Peyer's patch (tissue), 4 donors: Measurements from ENCODE around the gene RHOD.

ENCODE experiments used
- CTCF ChIP-seq, 6 experiments: fragments of 450-650 bp in 4 of 6; fragments of 200-600 bp in 2 of 6; sonication (generic) in 1 of 6; IDR thresholded peaks; one replicate each; pipeline ENCODE4 v1.5.1; 2017 to 2019; ENCODE audit warnings: antibody characterized with exemption in 6 of 6, mild to moderate bottlenecking in 3 of 6, moderate library complexity in 1 of 6
- POLR2A ChIP-seq, 2 donors: fragments of 450-650 bp; IDR thresholded peaks; one replicate each; pipeline ENCODE4 v1.5.1; 2017; ENCODE audit warnings: antibody characterized with exemption in 2 of 2, mild to moderate bottlenecking in 2 of 2, moderate library complexity in 2 of 2

GRCh38 chr11:67111261-67111660 lies 54.6 kb downstream of the RHOD start:
- TF ChIP-seq CTCF (IDR thresholded peaks at IDR 0.05), result no peak
- no peak for TF ChIP-seq POLR2A (IDR thresholded peaks at IDR 0.05)
